Liver (tissue), 3 donors: ENCODE measurements around the gene TRA2A.

Experiments
- ATF3 ChIP-seq: IDR thresholded peaks from 2 replicates; pipeline ENCODE4 v1.6.1; 2016; ENCODE audit warnings: antibody characterized with exemption
- CTCF ChIP-seq: fragments of 150-350 bp; IDR thresholded peaks from 2 replicates; pipeline ENCODE4 v1.5.1; 2017; ENCODE audit warnings: improper control_type of control experiment, low read depth, low read length; ENCODE audit not compliant: missing input control
- JUND ChIP-seq, 2 donors: IDR thresholded peaks; 2 replicates each; pipeline ENCODE4 v1.6.1; 2016; ENCODE audit warnings: antibody characterized with exemption in 2 of 2
- MAX ChIP-seq: IDR thresholded peaks from 2 replicates; pipeline ENCODE4 v1.6.1; 2016; ENCODE audit warnings: antibody characterized with exemption
- NR2F2 ChIP-seq: IDR thresholded peaks from 2 replicates; pipeline ENCODE4 v1.6.1; 2016; ENCODE audit warnings: antibody characterized with exemption
- RAD21 ChIP-seq, 2 donors: IDR thresholded peaks; 2 replicates each; pipeline ENCODE4 v1.6.1; 2016; ENCODE audit warnings: antibody characterized with exemption in 2 of 2, mild to moderate bottlenecking in 2 of 2
- REST ChIP-seq: IDR thresholded peaks from 2 replicates; pipeline ENCODE4 v1.6.1; 2016; ENCODE audit warnings: antibody characterized with exemption, mild to moderate bottlenecking
- RXRA ChIP-seq, 2 donors: IDR thresholded peaks; 2 replicates each; pipeline ENCODE4 v1.6.1; 2017 to 2018; ENCODE audit warnings: antibody characterized with exemption in 2 of 2, mild to moderate bottlenecking in 1 of 2
- TAF1 ChIP-seq: conservative IDR thresholded peaks from 2 replicates; pipeline ENCODE4 v1.6.1; 2016; ENCODE audit warnings: antibody characterized with exemption, mild to moderate bottlenecking
- YY1 ChIP-seq: IDR thresholded peaks from 2 replicates; pipeline ENCODE4 v1.6.1; 2016; ENCODE audit warnings: antibody characterized with exemption, mild to moderate bottlenecking
- ZBTB33 ChIP-seq: IDR thresholded peaks from 2 replicates; pipeline ENCODE4 v1.6.1; 2016; ENCODE audit warnings: antibody characterized with exemption
- donor health status: healthy.
- donor health status: healthy.

- TF ChIP-seq CTCF (peak; percentile 33), YY1 (no peak), JUND (IDR thresholded peaks at IDR 0.05) (no peak), REST (no peak), TAF1 (no peak), MAX (no peak), NR2F2 (no peak), ZBTB33 (no peak), RXRA (IDR thresholded peaks at IDR 0.05) (no peak), ATF3 (no peak), RAD21 (IDR thresholded peaks at IDR 0.05) (peak; percentile 73)
Measured at GRCh38 chr7:23462846-23463245, 68.9 kb downstream of the TRA2A start.
